Measurements from ENCODE around the gene EFNB2. TPM values are rescaled to one million over a fixed set of nuclear protein-coding genes. Genes with fewer than 3 reads are reported as not detected.

EFNB2 gene
- total and polyA plus RNA-seq, 2 of the 13 experiments (the other 11 are each of a cell fraction or from before 2014, with no cell fraction given) = 0.11 to 0.20 TPM

- TF ChIP-seq, protein P1, sequence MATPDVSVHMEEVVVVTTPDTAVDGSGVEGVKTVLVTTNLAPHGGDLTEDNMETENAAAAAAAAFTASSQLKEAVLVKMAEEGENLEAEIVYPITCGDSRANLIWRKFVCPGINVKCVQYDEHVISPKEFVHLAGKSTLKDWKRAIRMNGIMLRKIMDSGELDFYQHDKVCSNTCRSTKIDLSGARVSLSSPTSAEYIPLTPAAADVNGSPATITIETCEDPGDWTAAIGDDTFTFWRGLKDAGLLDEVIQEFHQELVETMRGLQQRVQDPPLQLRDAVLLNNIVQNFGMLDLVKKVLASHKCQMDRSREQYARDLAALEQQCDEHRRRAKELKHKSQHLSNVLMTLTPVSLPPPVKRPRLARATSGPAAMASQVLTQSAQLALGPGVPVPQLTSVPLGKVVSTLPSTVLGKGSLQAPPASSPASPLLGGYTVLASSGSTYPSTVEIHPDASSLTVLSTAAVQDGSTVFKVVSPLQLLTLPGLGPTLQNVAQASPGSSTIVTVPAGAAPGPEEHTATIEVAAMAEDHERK (CRISPR knock-in tag; IDR thresholded peaks at IDR 0.05; ENCODE audit: low read depth) = peak; percentile 19; the same call in 1 of the 2 replicates
- TF ChIP-seq TBL1XR1 (IDR thresholded peaks at IDR 0.05; ENCODE audit: borderline replicate concordance, low read length, partially characterized antibody) (peak; percentile 72), SP1 (IDR thresholded peaks at IDR 0.05) (no peak), SP1 (CRISPR knock-in tag; IDR thresholded peaks at IDR 0.05) (peak; percentile 46; the same call in 1 of the 2 replicates), ZNF143 (CRISPR knock-in tag; IDR thresholded peaks at IDR 0.05) (peak; percentile 91), ZNF510 (CRISPR knock-in tag; IDR thresholded peaks at IDR 0.05; ENCODE audit: low read depth) (no peak), ZXDC (CRISPR knock-in tag; IDR thresholded peaks at IDR 0.05) (no peak), ZNF274 (CRISPR knock-in tag; IDR thresholded peaks at IDR 0.05) (peak; percentile 81; the same call in 1 of the 2 replicates), ZNF136 (CRISPR knock-in tag; IDR thresholded peaks at IDR 0.05; ENCODE audit: low read depth) (peak; percentile 96; the same call in 1 of the 2 replicates), DBP (CRISPR knock-in tag; IDR thresholded peaks at IDR 0.05; ENCODE audit: not compliant biosample characterization) (no peak), NFATC3 (CRISPR knock-in tag; IDR thresholded peaks at IDR 0.05) (0 out of 2 replicates have a peak, but pooled peaks have one; percentile 66), AKNA (CRISPR knock-in tag; IDR thresholded peaks at IDR 0.05; ENCODE audit: borderline replicate concordance) (no peak)
- TF ChIP-seq, protein P2, sequence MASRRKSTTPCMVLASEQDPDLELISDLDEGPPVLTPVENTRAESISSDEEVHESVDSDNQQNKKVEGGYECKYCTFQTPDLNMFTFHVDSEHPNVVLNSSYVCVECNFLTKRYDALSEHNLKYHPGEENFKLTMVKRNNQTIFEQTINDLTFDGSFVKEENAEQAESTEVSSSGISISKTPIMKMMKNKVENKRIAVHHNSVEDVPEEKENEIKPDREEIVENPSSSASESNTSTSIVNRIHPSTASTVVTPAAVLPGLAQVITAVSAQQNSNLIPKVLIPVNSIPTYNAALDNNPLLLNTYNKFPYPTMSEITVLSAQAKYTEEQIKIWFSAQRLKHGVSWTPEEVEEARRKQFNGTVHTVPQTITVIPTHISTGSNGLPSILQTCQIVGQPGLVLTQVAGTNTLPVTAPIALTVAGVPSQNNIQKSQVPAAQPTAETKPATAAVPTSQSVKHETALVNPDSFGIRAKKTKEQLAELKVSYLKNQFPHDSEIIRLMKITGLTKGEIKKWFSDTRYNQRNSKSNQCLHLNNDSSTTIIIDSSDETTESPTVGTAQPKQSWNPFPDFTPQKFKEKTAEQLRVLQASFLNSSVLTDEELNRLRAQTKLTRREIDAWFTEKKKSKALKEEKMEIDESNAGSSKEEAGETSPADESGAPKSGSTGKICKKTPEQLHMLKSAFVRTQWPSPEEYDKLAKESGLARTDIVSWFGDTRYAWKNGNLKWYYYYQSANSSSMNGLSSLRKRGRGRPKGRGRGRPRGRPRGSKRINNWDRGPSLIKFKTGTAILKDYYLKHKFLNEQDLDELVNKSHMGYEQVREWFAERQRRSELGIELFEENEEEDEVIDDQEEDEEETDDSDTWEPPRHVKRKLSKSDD (CRISPR knock-in tag; IDR thresholded peaks at IDR 0.05; ENCODE audit: low read depth) = no peak
Measured at GRCh38 chr13:106567474-106568298, 32.2 kb upstream of the EFNB2 start, which contains the start of gene ARGLU1 (continued).
